Spleen (tissue), 11 donors: Measurements from ENCODE around the gene KIF21B. TPM values are rescaled to one million over a fixed set of nuclear protein-coding genes. Genes with fewer than 3 reads are reported as not detected.

Experiments used
- DNase-seq: peaks from one replicate; pipeline ENCODE4 v3.0.0-alpha.2; 2020
- H3K27ac ChIP-seq, 8 donors: fragments of 200-600 bp; sonication (generic) in 7 of 8; 1 replicate in 4 of 8; 2 replicates in 4 of 8; pipeline versions ENCODE4 v1.5.0 to v1.8.0; 2016 to 2021; ENCODE audit warnings: inconsistent platforms in 4 of 8, mild to moderate bottlenecking in 4 of 8, moderate library complexity in 1 of 8
- H3K27me3 ChIP-seq, 7 donors: fragments of 200-600 bp; sonication (generic) in 6 of 7; replicated peaks in 1 of 7; 1 replicate in 4 of 7; 2 replicates in 3 of 7; pipeline versions ENCODE4 v1.5.0 to v1.8.0; 2016 to 2021; ENCODE audit warnings: inconsistent platforms in 3 of 7, mild to moderate bottlenecking in 1 of 7
- H3K36me3 ChIP-seq, 6 donors: fragments of 200-600 bp; sonication (generic) in 5 of 6; 1 replicate in 4 of 6; 2 replicates in 2 of 6; pipeline versions ENCODE4 v1.5.0 to v1.8.0; 2016 to 2021; ENCODE audit warnings: inconsistent platforms in 2 of 6
- H3K4me1 ChIP-seq, 6 donors: fragments of 200-600 bp; sonication (generic) in 5 of 6; 1 replicate in 3 of 6; 2 replicates in 3 of 6; pipeline versions ENCODE4 v1.5.0 to v1.8.0; 2016 to 2021; ENCODE audit warnings: inconsistent platforms in 3 of 6
- H3K4me3 ChIP-seq, 8 donors: fragments of 200-600 bp; sonication (generic) in 7 of 8; 1 replicate in 4 of 8; 2 replicates in 4 of 8; pipeline versions ENCODE4 v1.5.0 to v1.8.0; 2016 to 2021; ENCODE audit warnings: inconsistent platforms in 4 of 8, mild to moderate bottlenecking in 4 of 8, moderate library complexity in 2 of 8
- H3K9me3 ChIP-seq, 8 donors: fragments of 200-600 bp; sonication (generic) in 7 of 8; 1 replicate in 4 of 8; 2 replicates in 4 of 8; pipeline versions ENCODE4 v1.5.0 to v1.8.0; 2016 to 2021; ENCODE audit warnings: inconsistent platforms in 4 of 8
- POLR2A ChIP-seq, 3 donors: fragments of 450-650 bp; IDR thresholded peaks; one replicate each; pipeline ENCODE4 v1.5.1; 2017; ENCODE audit warnings: antibody characterized with exemption in 3 of 3, mild to moderate bottlenecking in 1 of 3
- POLR2AphosphoS5 ChIP-seq, 3 donors: sonication (generic); formaldehyde crosslinking; IDR thresholded peaks; one replicate each; pipeline ENCODE4 v1.5.1; 2017; ENCODE audit warnings: antibody characterized with exemption in 3 of 3
- WGBS, 5 donors: extraction: QIAGEN DNeasy Blood & Tissue Kit in 3 of 5; methylation state at CpG; one replicate each; pipeline versions ENCODE4 v1.1.5 to v1.1.7; 2013 to 2018; 5-methylcytosine and 5-hydroxymethylcytosine counted together
- intact Hi-C: fragments of 100-400 bp; cut with DNase I; formaldehyde crosslinking; loops from one replicate; pipeline ENCODE4 v1.15.0; 2023; ENCODE audit warnings: low total_unique reads
- polyA plus RNA-seq, 3 donors: library from polyadenylated mRNA; stranded (reverse); fragments of 200-250 nt; gene quantifications; one replicate each; pipeline ENCODE4 v1.2.1, GENCODE V29; 2013
- total RNA-seq, 7 donors: library from RNA; depleted of rRNA in 3 of 7; stranded (reverse); fragments of >200 nt in 3 of 7; fragmentation: NEBNext Ultra II Directional in 4 of 7; extraction: Animal tissue kit (Norgen Biotek cat#: 25700) in 4 of 7; gene quantifications; one replicate each; pipeline versions ENCODE4 v1.1.0 to v1.2.1, GENCODE V29; 2016 to 2021
- TF ChIP-seq, protein P1 (sequence below), 11 experiments: fragments of 200-600 bp in 7 of 11; fragments of 450-650 bp in 4 of 11; sonication (generic) in 4 of 11; IDR thresholded peaks in 8 of 11; conservative IDR thresholded peaks in 3 of 11; 1 replicate in 7 of 11; 2 replicates in 4 of 11; pipeline versions ENCODE4 v1.4.0 to v1.8.0; 2016 to 2021; ENCODE audit warnings: antibody characterized with exemption in 11 of 11, inconsistent platforms in 4 of 11, mild to moderate bottlenecking in 1 of 11
- donor health status: healthy with polysubstance abuse.
- donor health status: DM: no; HTN: no; CAD: no; lungs with moderate emphysema.
- donor health status: DM: no; HTN: no; CAD: no.
- donor health status: Bipolar disorder and iron deficiency.
- donor health status: healthy.
- donor health status: DM: no; HTN: no; CAD: no.
- donor health status: DM: yes; HTN: yes; CAD: no.

Gene KIF21B
- total and polyA plus RNA-seq, 10 donors = 3.0 to 49.0 (median 28.1) TPM

DNA sequence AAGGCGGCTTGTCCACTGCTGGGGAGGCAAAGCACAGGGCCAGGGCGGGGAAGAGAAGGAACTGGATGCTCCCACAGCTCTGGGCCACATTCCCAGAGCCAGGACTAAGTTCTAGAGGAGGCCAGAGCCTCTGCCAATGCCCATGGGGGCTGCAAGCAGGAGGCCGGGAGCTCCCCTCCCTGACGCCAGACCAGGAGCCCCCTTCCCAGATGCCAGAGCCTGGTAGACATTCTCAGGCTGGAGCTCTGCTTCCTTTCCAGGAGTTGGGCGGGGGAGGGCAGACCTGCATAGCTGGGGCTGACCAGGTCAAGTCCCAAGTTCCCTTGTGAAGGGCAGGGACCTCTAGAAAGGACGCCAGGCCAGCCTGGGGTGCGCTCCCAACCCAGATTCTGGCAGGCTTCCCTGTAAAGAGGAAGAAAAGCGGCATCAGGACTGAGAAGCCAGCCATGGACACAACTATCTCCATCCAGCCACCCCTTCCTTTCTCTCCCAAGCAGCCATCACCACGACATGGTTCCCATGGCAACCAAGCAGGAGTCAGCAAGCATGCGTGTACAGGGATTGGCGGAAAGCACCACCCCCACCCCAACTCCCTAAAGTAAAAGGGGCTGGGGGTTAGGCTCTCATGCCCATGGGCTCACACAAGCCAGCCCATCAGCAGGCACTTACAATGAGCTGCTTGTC is 13.4 kb downstream of the KIF21B start:
- Histone ChIP-seq H3K27ac (no peak overlapping the region), H3K9me3 (no peaks in the 10 kb centered on the region), H3K4me1 (peaks cover 19 to 76% (median 46%) of the 10 kb centered on the region in 6 donors), H3K36me3 (peaks cover 0 to 52% (median 20%) of the 10 kb centered on the region in 6 donors), H3K4me3 (no peak overlapping the region), H3K27me3 (no peaks in the 10 kb centered on the region)
- 67 to 91% (median 88%) methylated on average over 9 to 11 of the region's 11 CpGs for WGBS, 5 donors
- intact Hi-C loops = no loop called here
- DNase-seq = peak; percentile 69
- TF ChIP-seq, protein P1, sequence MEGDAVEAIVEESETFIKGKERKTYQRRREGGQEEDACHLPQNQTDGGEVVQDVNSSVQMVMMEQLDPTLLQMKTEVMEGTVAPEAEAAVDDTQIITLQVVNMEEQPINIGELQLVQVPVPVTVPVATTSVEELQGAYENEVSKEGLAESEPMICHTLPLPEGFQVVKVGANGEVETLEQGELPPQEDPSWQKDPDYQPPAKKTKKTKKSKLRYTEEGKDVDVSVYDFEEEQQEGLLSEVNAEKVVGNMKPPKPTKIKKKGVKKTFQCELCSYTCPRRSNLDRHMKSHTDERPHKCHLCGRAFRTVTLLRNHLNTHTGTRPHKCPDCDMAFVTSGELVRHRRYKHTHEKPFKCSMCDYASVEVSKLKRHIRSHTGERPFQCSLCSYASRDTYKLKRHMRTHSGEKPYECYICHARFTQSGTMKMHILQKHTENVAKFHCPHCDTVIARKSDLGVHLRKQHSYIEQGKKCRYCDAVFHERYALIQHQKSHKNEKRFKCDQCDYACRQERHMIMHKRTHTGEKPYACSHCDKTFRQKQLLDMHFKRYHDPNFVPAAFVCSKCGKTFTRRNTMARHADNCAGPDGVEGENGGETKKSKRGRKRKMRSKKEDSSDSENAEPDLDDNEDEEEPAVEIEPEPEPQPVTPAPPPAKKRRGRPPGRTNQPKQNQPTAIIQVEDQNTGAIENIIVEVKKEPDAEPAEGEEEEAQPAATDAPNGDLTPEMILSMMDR (IDR thresholded peaks at IDR 0.05 in 8 of 11, conservative IDR thresholded peaks at IDR 0.05 in 3 of 11) = no peak
- TF ChIP-seq POLR2A (IDR thresholded peaks at IDR 0.05) (no peak), POLR2AphosphoS5 (IDR thresholded peaks at IDR 0.05) (no peak)

DNA sequence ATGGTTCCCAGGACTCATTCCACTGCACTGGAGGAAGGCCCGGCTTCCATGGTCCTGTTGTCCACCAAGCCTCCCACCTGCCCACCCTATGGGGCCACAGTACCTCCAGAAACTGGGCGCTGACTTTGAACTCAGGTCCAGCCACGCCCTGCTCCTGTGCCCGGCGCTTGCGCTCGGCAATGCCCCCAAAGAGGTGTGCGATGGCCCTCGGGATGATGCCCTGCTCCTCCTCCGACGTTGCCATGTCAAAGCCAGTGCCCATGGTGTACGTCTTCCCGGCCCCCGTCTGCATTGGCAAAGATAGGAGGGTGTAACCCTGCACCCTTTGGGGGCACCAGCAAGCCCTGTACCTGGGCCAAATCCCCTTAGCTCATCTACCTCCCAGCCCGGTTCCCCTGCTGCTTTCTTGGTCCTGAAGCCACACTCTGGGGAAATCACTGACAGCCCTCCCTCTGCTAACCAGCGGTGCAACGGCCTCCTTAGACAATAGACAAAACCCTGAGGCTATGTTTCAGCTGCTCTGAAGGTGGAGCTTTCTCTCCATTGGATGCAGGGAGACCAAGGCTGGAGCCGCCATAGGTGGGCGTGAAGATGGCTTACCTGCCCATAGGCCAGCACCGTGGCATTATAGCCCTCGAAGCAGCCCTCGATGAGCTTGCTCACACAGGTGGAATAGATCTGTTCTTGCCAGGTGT is 14.7 kb downstream of the KIF21B start:
- TF ChIP-seq POLR2A (IDR thresholded peaks at IDR 0.05) = no peak
- TF ChIP-seq, protein P1 (IDR thresholded peaks at IDR 0.05 in 8 of 11, conservative IDR thresholded peaks at IDR 0.05 in 3 of 11) = no peak
- TF ChIP-seq POLR2AphosphoS5 (IDR thresholded peaks at IDR 0.05) = no peak
- Histone ChIP-seq H3K9me3 (no peaks in the 10 kb centered on the region), H3K4me1 (peaks cover 6 to 64% (median 33%) of the 10 kb centered on the region in 6 donors), H3K27me3 (no peaks in the 10 kb centered on the region), H3K27ac (no peak overlapping the region), H3K36me3 (peaks cover 0 to 65% (median 33%) of the 10 kb centered on the region in 6 donors), H3K4me3 (no peak overlapping the region)
- WGBS, 5 donors = 91 to 97% (median 95%) methylated on average over 22 of the region's 22 CpGs
- intact Hi-C loops = no loop called here
- DNase-seq = peak; percentile 64

DNA sequence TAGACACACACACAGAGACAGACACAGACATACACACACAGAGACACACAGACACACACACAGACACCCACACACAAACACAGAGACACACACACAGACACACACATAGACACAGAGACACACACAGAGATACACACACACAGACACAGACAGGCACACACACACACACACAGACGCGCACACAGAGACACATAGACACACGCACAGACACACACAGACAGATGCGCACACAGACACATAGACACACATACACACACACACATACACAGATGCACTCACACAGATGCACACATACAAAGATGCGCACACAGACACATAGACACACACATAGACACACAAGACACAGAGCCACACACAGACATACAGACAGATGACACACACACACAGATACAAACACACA is 16.0 kb downstream of the KIF21B start:
- 89 to 99% (median 97%) methylated on average over 5 of the region's 5 CpGs for WGBS, 5 donors
- Histone ChIP-seq H3K27ac (no peak overlapping the region), H3K36me3 (peaks cover 0 to 78% (median 45%) of the 10 kb centered on the region in 6 donors), H3K9me3 (no peaks in the 10 kb centered on the region), H3K4me1 (peaks cover 0 to 50% (median 21%) of the 10 kb centered on the region in 6 donors), H3K4me3 (no peak overlapping the region), H3K27me3 (no peaks in the 10 kb centered on the region)
- no peak for DNase-seq
- TF ChIP-seq, protein P1 (IDR thresholded peaks at IDR 0.05 in 8 of 11, conservative IDR thresholded peaks at IDR 0.05 in 3 of 11) = no peak
- TF ChIP-seq POLR2AphosphoS5 (IDR thresholded peaks at IDR 0.05) (no peak), POLR2A (IDR thresholded peaks at IDR 0.05) (no peak)
- intact Hi-C loops = no loop called here

DNA sequence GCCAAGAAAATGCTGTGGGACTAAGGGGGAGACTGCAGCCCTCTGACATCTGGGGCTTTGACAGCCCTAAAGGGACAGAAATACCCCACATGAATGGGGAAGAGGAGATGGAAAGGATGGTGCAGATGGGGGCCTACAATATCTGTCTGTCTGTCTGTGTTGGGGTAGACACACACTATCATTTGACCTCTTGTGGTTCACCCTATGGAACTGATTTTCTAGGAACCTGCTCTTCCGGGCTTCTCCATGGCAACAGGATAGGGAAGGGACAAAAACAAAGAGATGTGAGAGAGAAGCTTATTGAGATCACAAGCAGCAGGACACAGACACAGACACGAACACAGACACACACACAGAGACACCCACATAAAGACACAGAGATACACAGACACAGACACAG is 17.1 kb downstream of the KIF21B start:
- intact Hi-C loops = no loop called here
- TF ChIP-seq POLR2A (IDR thresholded peaks at IDR 0.05) (no peak), POLR2AphosphoS5 (IDR thresholded peaks at IDR 0.05) (no peak)
- TF ChIP-seq, protein P1 (IDR thresholded peaks at IDR 0.05 in 8 of 11, conservative IDR thresholded peaks at IDR 0.05 in 3 of 11) = no peak
- H3K27ac ChIP-seq = no peak overlapping the region
- no peak for DNase-seq
- no peaks in the 10 kb centered on the region for H3K9me3 ChIP-seq
- no peak overlapping the region for H3K4me3 ChIP-seq
- peaks cover 0 to 82% (median 54%) of the 10 kb centered on the region in 6 donors for H3K36me3 ChIP-seq
- H3K4me1 ChIP-seq = peaks cover 0 to 40% (median 13%) of the 10 kb centered on the region in 6 donors
- no peaks in the 10 kb centered on the region for H3K27me3 ChIP-seq
- WGBS, 5 donors = 54 to 78% (median 73%) methylated on average over 2 of the region's 2 CpGs
